ENCODE results near the gene ADAT2. TPM values are rescaled to one million over a fixed set of nuclear protein-coding genes. Genes with fewer than 3 reads are reported as not detected.

Gene ADAT2
- polyA plus RNA-seq, 3 donors = 0.08 to 9.7 (median 0.51) TPM

- H3K27me3 Mint-ChIP-seq (ENCODE audit: low read depth in 3 of 3) = peaks cover 0 to 2% (median 0%) of the 10 kb centered on the region in 3 donors
- Histone ChIP-seq H3K27ac (ENCODE audit: low read depth in 1 of 2, low read length in 2 of 2) (no peak overlapping the region), H3K36me3 (replicated peaks in 1 of 2; ENCODE audit: control insufficient read depth in 1 of 2, insufficient read depth in 2 of 2, low read length in 2 of 2) (no peaks in the 10 kb centered on the region), H3K79me2 (ENCODE audit: insufficient read depth, low read length) (no peaks in the 10 kb centered on the region), H3K4me2 (replicated peaks; ENCODE audit: extremely low read depth, low read length, poor library complexity, severe bottlenecking) (no peak overlapping the region), H3K9ac (ENCODE audit: insufficient read depth, low read length, poor library complexity, severe bottlenecking) (no peak overlapping the region), H3K27me3 (ENCODE audit: control insufficient read depth in 2 of 2, insufficient read depth in 2 of 2, low read length in 2 of 2) (no peaks in the 10 kb centered on the region), H3K4me3 (replicated peaks in 1 of 3; ENCODE audit: low read depth in 2 of 3, low read length in 3 of 3) (no peak overlapping the region), H3K4me1 (ENCODE audit: control insufficient read depth in 1 of 2, insufficient read depth in 2 of 2, low read length in 2 of 2) (no peaks in the 10 kb centered on the region), H2AFZ (ENCODE audit: insufficient read depth, low read depth, low read length, poor library complexity, severe bottlenecking) (no peak overlapping the region), H4K20me1 (ENCODE audit: insufficient read depth, low read length) (no peaks in the 10 kb centered on the region), H3K9me3 (replicated peaks in 1 of 2; ENCODE audit: control insufficient read depth in 1 of 2, insufficient read depth in 1 of 2, low read length in 2 of 2) (no peaks in the 10 kb centered on the region)
- no peak for TF ChIP-seq CTCF (IDR thresholded peaks at IDR 0.05)
- no peak for DNase-seq
- H3K4me1 Mint-ChIP-seq = no peaks in the 10 kb centered on the region
- intact Hi-C loops (cut with micrococcal nuclease) = no loop called here
- peaks cover 0 to 7% (median 0%) of the 10 kb centered on the region in 7 donors for H3K9me3 Mint-ChIP-seq
- H3K27ac Mint-ChIP-seq = no peak overlapping the region
- no peak overlapping the region for H3K4me3 Mint-ChIP-seq
- H3K36me3 Mint-ChIP-seq = no peaks in the 10 kb centered on the region
These were observed 42.2 kb downstream of the ADAT2 start for GRCh38 chr6:143408151-143408786.

GRCh38 chr6:143406673-143407072 is 43.8 kb downstream of the ADAT2 start:
- Mint-ChIP-seq H3K27ac (no peak overlapping the region), H3K9me3 (peaks cover 0 to 7% (median 0%) of the 10 kb centered on the region in 7 donors), H3K36me3 (no peaks in the 10 kb centered on the region), H3K4me1 (peaks cover under 1% of the 10 kb centered on the region), H3K27me3 (ENCODE audit: low read depth in 3 of 3) (peaks cover 0 to 1% (median 0%) of the 10 kb centered on the region in 3 donors), H3K4me3 (no peak overlapping the region)
- Histone ChIP-seq H3K27me3 (ENCODE audit: control insufficient read depth in 2 of 2, insufficient read depth in 2 of 2, low read length in 2 of 2) (no peaks in the 10 kb centered on the region), H3K9me3 (replicated peaks in 1 of 2; ENCODE audit: control insufficient read depth in 1 of 2, insufficient read depth in 1 of 2, low read length in 2 of 2) (no peaks in the 10 kb centered on the region), H4K20me1 (ENCODE audit: insufficient read depth, low read length) (no peaks in the 10 kb centered on the region), H3K27ac (ENCODE audit: low read depth in 1 of 2, low read length in 2 of 2) (no peak overlapping the region), H3K4me1 (ENCODE audit: control insufficient read depth in 1 of 2, insufficient read depth in 2 of 2, low read length in 2 of 2) (no peaks in the 10 kb centered on the region), H3K79me2 (ENCODE audit: insufficient read depth, low read length) (no peaks in the 10 kb centered on the region), H3K4me2 (replicated peaks; ENCODE audit: extremely low read depth, low read length, poor library complexity, severe bottlenecking) (no peak overlapping the region), H2AFZ (ENCODE audit: insufficient read depth, low read depth, low read length, poor library complexity, severe bottlenecking) (no peak overlapping the region), H3K4me3 (replicated peaks in 1 of 3; ENCODE audit: low read depth in 2 of 3, low read length in 3 of 3) (no peak overlapping the region), H3K9ac (ENCODE audit: insufficient read depth, low read length, poor library complexity, severe bottlenecking) (no peak overlapping the region), H3K36me3 (replicated peaks in 1 of 2; ENCODE audit: control insufficient read depth in 1 of 2, insufficient read depth in 2 of 2, low read length in 2 of 2) (no peaks in the 10 kb centered on the region)
- DNase-seq = no peak
- intact Hi-C loops (cut with micrococcal nuclease) = no loop called here
- 100% methylated on average over 2 of the region's 3 CpGs for WGBS (ENCODE audit: insufficient coverage)
- TF ChIP-seq CTCF (IDR thresholded peaks at IDR 0.05) = no peak
